Erythroblast (primary cell): ENCODE data around the gene INSRR.

Source experiments
- GATA1 ChIP-seq: IDR thresholded peaks from 2 replicates; pipeline ENCODE4 v1.6.1; 2011; ENCODE audit warnings: low read depth, mild to moderate bottlenecking, control low read depth, low read length, moderate library complexity
- POLR2A ChIP-seq: IDR thresholded peaks from 2 replicates; pipeline ENCODE4 v1.6.1; 2011; ENCODE audit warnings: mild to moderate bottlenecking, low read length

DNA sequence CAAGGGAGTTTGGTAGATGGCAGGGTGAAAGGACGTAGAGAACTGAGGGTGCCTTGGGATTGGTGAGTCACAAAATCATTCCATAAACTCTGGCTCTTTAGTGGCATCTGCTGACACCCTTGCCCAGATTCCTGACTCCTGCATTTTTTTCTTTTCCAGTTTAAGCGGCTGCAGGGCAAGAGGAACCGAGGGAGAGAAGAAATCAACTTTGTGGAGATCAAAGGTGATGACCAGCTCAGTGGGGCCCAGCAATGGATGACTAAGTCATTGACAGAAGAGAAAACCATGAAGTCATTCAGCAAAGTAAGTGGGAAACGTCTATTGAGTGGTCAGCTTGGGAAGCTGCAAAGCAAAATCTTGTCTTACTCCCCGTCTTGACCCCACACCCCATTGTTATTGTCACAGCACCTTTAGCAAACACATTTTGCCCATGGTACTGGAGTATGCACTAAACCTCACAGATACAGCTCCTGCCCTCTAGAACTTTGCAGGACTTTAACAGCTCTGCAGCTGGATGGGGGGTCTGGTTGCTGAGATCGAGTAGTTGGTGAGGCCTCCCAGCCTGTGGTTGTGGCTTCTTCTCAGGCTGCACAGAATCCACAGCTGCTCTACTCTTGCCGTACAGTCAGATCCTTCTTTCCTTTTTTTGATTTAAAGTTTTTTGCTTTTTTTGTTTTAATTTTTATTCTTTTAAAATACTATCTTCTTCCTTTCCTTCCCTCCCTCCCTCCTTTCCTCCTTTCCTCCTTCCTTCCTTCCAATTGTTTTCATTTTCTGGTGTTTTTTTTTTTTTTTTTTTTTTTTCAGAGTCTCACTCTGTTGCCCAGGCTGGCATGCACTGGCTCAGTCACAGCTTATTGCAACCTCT lies 64.2 kb downstream of the INSRR start:
- no peak for TF ChIP-seq POLR2A
- TF ChIP-seq GATA1, result no peak
